ENCODE results near the gene CD79B.
"Not testable (repeated sequence)": the region's sequence is repeated elsewhere in the genome, so short reads cannot be mapped to it uniquely, and the experiment has no call there.

CD79B gene

GRCh38 chr17:63909586-63909985, 22.5 kb downstream of the CD79B start:
- not testable (repeated sequence) for DNase-seq

- DNase-seq, result not testable (repeated sequence)
Measured at GRCh38 chr17:63907161-63907778, 24.9 kb downstream of the CD79B start.

- DNase-seq, result not testable (repeated sequence)
Measured at GRCh38 chr17:63904796-63905195, 27.3 kb downstream of the CD79B start.

GRCh38 chr17:63903787-63904201, 28.3 kb downstream of the CD79B start:
- DNase-seq, result not testable (repeated sequence)

- DNase-seq, result not testable (repeated sequence)
Measured at GRCh38 chr17:63901971-63902370, 30.2 kb downstream of the CD79B start.

GRCh38 chr17:63898899-63899798, 33.0 kb downstream of the CD79B start:
- DNase-seq, result peak; percentile 40

GRCh38 chr17:63896524-63897354, 35.4 kb downstream of the CD79B start, which contains the start of gene CSH1:
Gene CSH1, minus strand, starts transcription at chr17:63896574. Its CDS starts 63 bp downstream, at chr17:63896511.
- not testable (repeated sequence) for DNase-seq

GRCh38 chr17:63894821-63895220, 37.3 kb downstream of the CD79B start:
- not testable (repeated sequence) for DNase-seq

GRCh38 chr17:63894021-63894420, 38.1 kb downstream of the CD79B start:
- not testable (repeated sequence) for DNase-seq

GRCh38 chr17:63892316-63893037, 39.7 kb downstream of the CD79B start:
- not testable (repeated sequence) for DNase-seq

GRCh38 chr17:63889026-63889848, 42.9 kb downstream of the CD79B start:
- DNase-seq, result not testable (repeated sequence)

GRCh38 chr17:63885119-63885518, 47.0 kb downstream of the CD79B start:
- not testable (repeated sequence) for DNase-seq

- DNase-seq, result not testable (repeated sequence)
Measured at GRCh38 chr17:63882626-63883126, 49.5 kb downstream of the CD79B start.

GRCh38 chr17:63881935-63882601, 50.1 kb downstream of the CD79B start, which contains the start of gene GH2:
Gene GH2, minus strand, starts transcription at chr17:63881944. Its CDS starts 143 bp downstream, at chr17:63881801.
- DNase-seq, result peak; percentile 55

GRCh38 chr17:63881337-63881736, 50.8 kb downstream of the CD79B start:
- DNase-seq, result not testable (repeated sequence)

- DNase-seq, result no peak
Measured at GRCh38 chr17:63880706-63881105, 51.4 kb downstream of the CD79B start.
